GM23248 (cell line): ENCODE results near the gene IL1A. TPM values are rescaled to one million over a fixed set of nuclear protein-coding genes. Genes with fewer than 3 reads are reported as not detected.
A peak's percentile ranks its signal among the peaks of the same experiment; 100 is the strongest.
"Not testable (repeated sequence)": the region's sequence is repeated elsewhere in the genome, so short reads cannot be mapped to it uniquely, and the experiment has no call there.

ENCODE experiments used
- DNase-seq: peaks from one replicate; pipeline ENCODE4 v3.0.0-alpha.2; 2015
- H2AFZ ChIP-seq: fragments of 200-600 bp; sonication (generic); 2 replicates; pipeline ENCODE4 v1.6.1; 2016; ENCODE audit warnings: antibody characterized with exemption
- H3F3A ChIP-seq: fragments of 200-600 bp; sonication (generic); 2 replicates; pipeline ENCODE4 v1.6.1; 2016; ENCODE audit warnings: mild to moderate bottlenecking, antibody characterized with exemption, mixed run types; ENCODE audit not compliant: insufficient read depth
- H3K27ac ChIP-seq: fragments of 200-600 bp; sonication (generic); 2 replicates; pipeline ENCODE4 v1.5.1; 2016; ENCODE audit warnings: mild to moderate bottlenecking
- H3K27me3 ChIP-seq: fragments of 200-600 bp; sonication (generic); replicated peaks from 2 replicates; pipeline ENCODE4 v1.6.1; 2016; ENCODE audit warnings: mild to moderate bottlenecking; ENCODE audit not compliant: insufficient read depth
- H3K36me3 ChIP-seq: fragments of 200-600 bp; sonication (generic); 2 replicates; pipeline ENCODE4 v1.6.1; 2016; ENCODE audit warnings: low read depth, mild to moderate bottlenecking
- H3K4me1 ChIP-seq: fragments of 200-600 bp; sonication (generic); 2 replicates; pipeline ENCODE4 v1.6.1; 2016; ENCODE audit warnings: mild to moderate bottlenecking; ENCODE audit not compliant: insufficient read depth
- H3K4me2 ChIP-seq: fragments of 200-600 bp; sonication (generic); one replicate; pipeline ENCODE4 v1.6.1; 2016; ENCODE audit warnings: mild to moderate bottlenecking; ENCODE audit not compliant: unreplicated experiment
- H3K4me3 ChIP-seq: fragments of 200-600 bp; sonication (generic); 2 replicates; pipeline ENCODE4 v1.5.1; 2016; ENCODE audit warnings: mild to moderate bottlenecking
- H3K79me2 ChIP-seq: fragments of 200-600 bp; sonication (generic); 2 replicates; pipeline ENCODE4 v1.6.1; 2016; ENCODE audit warnings: mild to moderate bottlenecking; ENCODE audit not compliant: insufficient read depth
- H3K9ac ChIP-seq: fragments of 200-600 bp; sonication (generic); 2 replicates; pipeline ENCODE4 v1.6.1; 2016; ENCODE audit warnings: mild to moderate bottlenecking
- H3K9me2 ChIP-seq: fragments of 200-600 bp; sonication (generic); 2 replicates; pipeline ENCODE4 v1.6.1; 2016; ENCODE audit warnings: mixed run types, mild to moderate bottlenecking, moderate library complexity; ENCODE audit not compliant: insufficient read depth
- H3K9me3 ChIP-seq: fragments of 200-600 bp; sonication (generic); one replicate; pipeline ENCODE4 v1.6.1; 2017; ENCODE audit warnings: low read depth
- H4K20me1 ChIP-seq: fragments of 200-600 bp; sonication (generic); 2 replicates; pipeline ENCODE4 v1.6.0; 2016; ENCODE audit not compliant: insufficient read depth
- EZH2 ChIP-seq: fragments of 200-600 bp; sonication (generic); IDR thresholded peaks from 2 replicates; pipeline ENCODE4 v1.6.1; 2018; ENCODE audit warnings: antibody characterized with exemption, mild to moderate bottlenecking; ENCODE audit not compliant: insufficient read depth, poor library complexity, severe bottlenecking
- EZH2phosphoT487 ChIP-seq: fragments of 200-600 bp; sonication (generic); IDR thresholded peaks from 2 replicates; pipeline ENCODE4 v1.6.1; 2018; ENCODE audit warnings: antibody characterized with exemption, moderate library complexity, mild to moderate bottlenecking, low read depth; ENCODE audit not compliant: insufficient read depth
- WGBS, 2 experiments: methylation state at CpG; one replicate each; pipeline ENCODE4 v1.1.6; 2015 to 2017; ENCODE audit warnings: low lambda C conversion rate in 2 of 2, low coverage in 1 of 2; ENCODE audit errors: missing lambda C conversion rate in 2 of 2; 5-methylcytosine and 5-hydroxymethylcytosine counted together
- in situ Hi-C: fragments of 300-500 bp; cut with MboI; formaldehyde crosslinking; loops from 2 replicates; pipeline ENCODE4 v1.15.0; 2020
- polyA plus RNA-seq: library from polyadenylated mRNA; unstranded; fragments of >200 nt; fragmentation: Nextera tagmentation; extraction: Ambion mirVana; gene quantifications from 2 replicates; pipeline ENCODE4 v1.2.1, GENCODE V29; 2016
- total RNA-seq: library from RNA; depleted of rRNA; stranded (reverse); fragments of >200 nt; shearing (Covaris generic); gene quantifications from 2 replicates; pipeline ENCODE4 v1.2.3, GENCODE V29; 2014; rRNA removed

The IL1A gene
- total RNA-seq (0.54 TPM in 1 of 2 replicates, not detected in the other), polyA plus RNA-seq (0.14 TPM in 1 of 2 replicates, not detected in the other)

DNA sequence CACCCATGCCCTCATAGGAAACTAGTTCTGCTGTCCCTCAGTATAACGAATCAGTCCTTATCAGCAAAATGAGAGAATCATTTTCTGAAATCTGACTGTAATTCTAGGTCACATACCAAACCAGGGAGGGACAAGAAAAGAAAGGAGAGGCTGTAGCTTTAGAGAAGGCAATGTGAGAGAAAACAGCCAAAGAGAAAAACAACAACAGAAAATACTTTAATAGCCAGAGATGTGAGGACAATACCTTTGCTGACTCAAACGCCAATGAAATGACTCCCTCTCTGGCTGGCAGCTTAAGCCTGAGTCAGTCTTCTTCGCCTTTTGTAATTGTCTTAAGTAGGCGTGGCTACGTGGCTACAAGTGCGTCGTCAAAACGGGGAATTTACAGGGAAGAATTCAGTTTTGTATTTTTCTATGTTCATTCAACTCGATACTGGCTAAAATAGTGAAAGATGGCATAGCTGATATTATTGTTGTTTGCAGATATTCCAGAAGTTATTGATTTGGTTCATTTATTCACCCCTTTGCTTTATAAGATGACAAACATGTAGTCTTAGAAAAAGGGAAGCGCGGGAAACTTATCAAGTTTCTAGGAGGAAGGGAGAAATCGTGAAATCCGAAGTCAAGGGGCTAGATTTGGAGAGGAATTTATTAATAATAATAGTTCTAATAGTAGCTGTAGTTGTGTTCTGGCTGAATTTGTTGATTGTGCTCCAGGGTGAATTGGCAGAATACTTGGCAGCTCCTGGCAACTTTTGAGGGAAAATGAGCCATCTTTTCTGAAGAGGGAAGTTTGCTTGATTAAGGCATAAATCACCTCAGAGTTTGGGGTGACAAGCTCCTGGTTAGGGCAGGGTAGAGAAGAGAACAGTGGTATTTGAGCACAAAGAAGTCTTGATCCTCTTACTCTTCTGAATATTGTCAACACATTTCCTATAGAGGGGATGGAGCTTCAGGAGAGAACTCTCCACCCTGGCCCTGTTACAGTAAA is at the start of gene IL1A:
IL1A (minus strand) TSS at position 295 of the 991 bp plus-strand sequence. CDS start 723 bp downstream, outside the sequence.
- H3K9ac ChIP-seq: peak within 1 kb of the TSS; percentile 7; the same call in 1 of the 2 replicates
- H3K4me2 ChIP-seq: peak within 1 kb of the TSS; percentile 67
- H3K4me3 ChIP-seq: peak within 1 kb of the TSS; percentile 29
- H2AFZ ChIP-seq: peak within 1 kb of the TSS; percentile 59
- no peaks in the 10 kb centered on the region for H3K9me3 ChIP-seq
- H3K9me2 ChIP-seq: no peaks in the 10 kb centered on the region
- no peaks in the 10 kb centered on the region for H3K36me3 ChIP-seq
- no peaks in the 10 kb centered on the region for H4K20me1 ChIP-seq
- in situ Hi-C loops: no loop called here
- no peaks in the 10 kb centered on the region for H3F3A ChIP-seq
- H3K27me3 ChIP-seq: no peaks in the 10 kb centered on the region
- no peak within 1 kb of the TSS for H3K27ac ChIP-seq
- no peaks in the 10 kb centered on the region for H3K79me2 ChIP-seq
- DNase-seq: peak; percentile 93
- H3K4me1 ChIP-seq: peaks cover 6% of the 10 kb centered on the region; the same call in 1 of the 2 replicates
- TF ChIP-seq EZH2phosphoT487 (no peak), EZH2 (no peak)
- WGBS, 2 experiments: 30 to 31% methylated on average over 13 of the region's 13 CpGs

- Histone ChIP-seq H4K20me1 (no peaks in the 10 kb centered on the region), H3K4me2 (no peak overlapping the region), H3K9me2 (no peaks in the 10 kb centered on the region), H3K9ac (no peak overlapping the region), H3K9me3 (no peaks in the 10 kb centered on the region), H3K27ac (no peak overlapping the region), H3K79me2 (no peaks in the 10 kb centered on the region), H3F3A (peaks cover 12% of the 10 kb centered on the region), H3K4me3 (no peak overlapping the region), H3K36me3 (no peaks in the 10 kb centered on the region), H3K4me1 (peaks cover 30% of the 10 kb centered on the region), H3K27me3 (no peaks in the 10 kb centered on the region), H2AFZ (no peak overlapping the region)
- no peak for DNase-seq
- no peak for TF ChIP-seq EZH2phosphoT487
- TF ChIP-seq EZH2: no peak
- in situ Hi-C loops: no loop called here
These were observed 49.7 kb upstream of the IL1A start for GRCh38 chr2:112833976-112834375.

GRCh38 chr2:112833639-112833931 is 49.3 kb upstream of the IL1A start:
- H3K27me3 ChIP-seq, H3K4me3 ChIP-seq, H3K79me2 ChIP-seq, H3K9ac ChIP-seq, H3K9me2 ChIP-seq, H4K20me1 ChIP-seq, in situ Hi-C loops, H3K27ac ChIP-seq, DNase-seq, H3K9me3 ChIP-seq, H2AFZ ChIP-seq, H3K36me3 ChIP-seq, H3K4me2 ChIP-seq: not testable (repeated sequence)
- peaks cover 30% of the 10 kb centered on the region for H3K4me1 ChIP-seq
- 78 to 81% methylated on average over 5 of the region's 5 CpGs for WGBS, 2 experiments
- peaks cover 12% of the 10 kb centered on the region for H3F3A ChIP-seq

- H4K20me1 ChIP-seq: no peaks in the 10 kb centered on the region
- H3K4me2 ChIP-seq: no peak overlapping the region
- H3F3A ChIP-seq: peaks cover 12% of the 10 kb centered on the region
- no peak overlapping the region for H3K27ac ChIP-seq
- H3K79me2 ChIP-seq: no peaks in the 10 kb centered on the region
- H3K9me3 ChIP-seq: no peaks in the 10 kb centered on the region
- no peak for TF ChIP-seq EZH2
- no peak for TF ChIP-seq EZH2phosphoT487
- H3K27me3 ChIP-seq: no peaks in the 10 kb centered on the region
- no peak overlapping the region for H2AFZ ChIP-seq
- H3K36me3 ChIP-seq: no peaks in the 10 kb centered on the region
- no peak for DNase-seq
- peaks cover 30% of the 10 kb centered on the region for H3K4me1 ChIP-seq
- no peak overlapping the region for H3K9ac ChIP-seq
- 85 to 86% methylated on average over 14 of the region's 14 CpGs for WGBS, 2 experiments
- no peaks in the 10 kb centered on the region for H3K9me2 ChIP-seq
- in situ Hi-C loops: no loop called here
- no peak overlapping the region for H3K4me3 ChIP-seq
These were observed 48.7 kb upstream of the IL1A start for GRCh38 chr2:112832841-112833638.
